Measurements from ENCODE around the gene NOP58.
"Not testable (repeated sequence)": the region's sequence is repeated elsewhere in the genome, so short reads cannot be mapped to it uniquely, and the experiment has no call there.

NOP58 gene, protein sequence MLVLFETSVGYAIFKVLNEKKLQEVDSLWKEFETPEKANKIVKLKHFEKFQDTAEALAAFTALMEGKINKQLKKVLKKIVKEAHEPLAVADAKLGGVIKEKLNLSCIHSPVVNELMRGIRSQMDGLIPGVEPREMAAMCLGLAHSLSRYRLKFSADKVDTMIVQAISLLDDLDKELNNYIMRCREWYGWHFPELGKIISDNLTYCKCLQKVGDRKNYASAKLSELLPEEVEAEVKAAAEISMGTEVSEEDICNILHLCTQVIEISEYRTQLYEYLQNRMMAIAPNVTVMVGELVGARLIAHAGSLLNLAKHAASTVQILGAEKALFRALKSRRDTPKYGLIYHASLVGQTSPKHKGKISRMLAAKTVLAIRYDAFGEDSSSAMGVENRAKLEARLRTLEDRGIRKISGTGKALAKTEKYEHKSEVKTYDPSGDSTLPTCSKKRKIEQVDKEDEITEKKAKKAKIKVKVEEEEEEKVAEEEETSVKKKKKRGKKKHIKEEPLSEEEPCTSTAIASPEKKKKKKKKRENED

DNA sequence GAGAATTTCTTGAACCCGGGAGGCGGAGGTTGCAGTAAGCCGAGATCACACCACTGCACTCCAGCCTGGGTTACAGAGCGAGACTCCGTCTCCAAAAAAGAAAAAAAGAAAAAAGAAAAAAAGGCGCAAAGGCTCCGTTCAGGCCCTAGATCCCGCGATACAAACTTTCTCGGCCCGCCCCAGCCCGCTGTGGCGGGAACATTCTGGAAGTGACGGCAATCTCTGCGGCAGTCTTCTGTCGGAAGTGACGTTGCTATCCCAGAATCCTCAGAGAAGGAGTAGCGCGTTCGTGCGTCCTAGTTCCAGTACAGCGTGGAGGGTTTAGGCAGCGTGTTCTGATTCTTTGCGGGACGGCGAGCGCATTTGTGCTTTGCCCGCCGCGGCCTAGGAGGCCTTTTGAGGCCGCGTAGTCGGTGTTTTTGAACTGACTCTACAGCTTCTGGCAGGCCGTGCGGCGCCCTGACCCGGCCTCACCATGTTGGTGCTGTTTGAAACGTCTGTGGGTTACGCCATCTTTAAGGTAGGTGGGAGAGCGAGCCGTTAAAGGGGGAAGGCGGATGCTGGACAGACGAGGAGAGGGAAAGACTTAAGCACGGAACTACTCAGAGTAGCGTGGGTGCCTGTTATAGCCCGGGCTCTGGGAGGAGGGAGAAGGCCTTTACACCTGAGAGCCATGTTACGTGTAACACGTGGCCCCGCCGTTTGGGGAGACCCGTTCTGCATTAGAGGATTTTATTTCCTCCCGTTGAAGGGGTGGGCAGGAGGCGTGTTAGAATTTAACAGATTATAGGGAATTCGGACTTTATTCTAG, at the start of gene NOP58:
TSS of gene NOP58 (plus strand) at position 297 of the 811 bp plus-strand sequence. CDS start at position 476, 179 bp downstream.
- peak; percentile 89 for DNase-seq

GRCh38 chr2:202221873-202222272, 43.7 kb upstream of the NOP58 start:
- no peak for DNase-seq

- DNase-seq, result no peak
Observed at GRCh38 chr2:202237787-202238233, 27.8 kb upstream of the NOP58 start.

GRCh38 chr2:202238234-202239197, 27.0 kb upstream of the NOP58 start, which contains the start of gene SUMO1:
TSS of gene SUMO1 (minus strand) at chr2:202238597. CDS start at chr2:202238451, 146 bp downstream.
- DNase-seq, result peak; percentile 64

- DNase-seq, result not testable (repeated sequence)
Observed at GRCh38 chr2:202247710-202248109, 17.9 kb upstream of the NOP58 start.

GRCh38 chr2:202249521-202250253, 15.9 kb upstream of the NOP58 start:
- DNase-seq, result no peak

GRCh38 chr2:202251494-202251893, 14.1 kb upstream of the NOP58 start:
- no peak for DNase-seq

GRCh38 chr2:202261531-202261930, 4.0 kb upstream of the NOP58 start:
- no peak for DNase-seq

GRCh38 chr2:202267495-202267894, 1.9 kb downstream of the NOP58 start:
- no peak for DNase-seq

DNA sequence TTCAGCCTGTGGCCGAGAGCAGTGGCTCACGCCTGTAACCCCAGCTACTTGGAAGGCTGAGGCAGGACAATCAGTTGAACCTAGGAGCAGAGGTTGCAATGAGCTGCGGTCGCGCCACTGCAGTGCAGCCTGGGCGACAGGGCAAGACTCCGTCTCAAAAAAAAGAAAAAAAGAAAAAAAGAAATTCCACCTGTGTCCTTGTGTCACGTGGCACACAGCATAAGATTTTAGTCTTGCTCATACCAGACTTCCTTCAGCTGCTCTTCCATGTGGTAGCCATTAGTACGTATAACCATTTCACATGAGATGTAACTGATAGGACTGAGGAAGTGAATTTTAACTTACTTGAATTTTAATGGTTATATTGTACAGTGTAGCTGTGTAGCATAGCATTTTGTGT, 4.0 kb downstream of the NOP58 start:
- DNase-seq, result no peak

GRCh38 chr2:202270487-202270886, 4.9 kb downstream of the NOP58 start:
- no peak for DNase-seq

DNA sequence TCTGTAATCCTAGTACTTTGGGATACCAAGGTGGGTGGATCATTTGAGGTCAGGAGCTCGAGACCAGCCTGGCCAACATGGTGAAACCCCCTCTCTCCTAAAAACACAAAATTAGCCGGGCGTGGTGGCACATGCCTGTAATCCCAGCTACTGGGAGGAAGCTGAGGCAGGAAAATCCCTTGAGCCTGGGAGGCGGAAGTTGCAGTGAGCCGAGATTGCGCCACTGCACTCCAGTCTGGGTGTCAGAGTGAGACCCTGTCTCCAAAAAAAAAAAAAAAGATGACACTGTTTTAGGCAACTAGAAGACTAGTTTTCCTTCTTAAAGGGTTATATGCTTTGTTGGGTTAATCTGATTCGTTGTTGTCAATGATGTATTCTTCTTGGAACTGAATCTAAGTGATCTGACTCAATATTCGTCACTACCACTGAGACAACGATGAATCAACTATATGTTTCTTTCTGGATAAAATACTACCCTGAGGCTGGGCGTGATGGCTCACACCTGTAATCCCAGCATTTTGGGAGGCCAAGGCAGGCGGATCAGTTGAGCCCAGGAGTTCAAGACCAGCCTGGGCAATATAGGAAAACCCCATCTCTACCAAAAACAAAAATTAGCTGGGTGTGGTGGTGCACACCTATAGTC, 10.6 kb downstream of the NOP58 start:
- DNase-seq, result not testable (repeated sequence)

- DNase-seq, result no peak
Observed at GRCh38 chr2:202278036-202278760, 12.6 kb downstream of the NOP58 start.

- peak; percentile 55 for DNase-seq
Observed at GRCh38 chr2:202278944-202279343, 13.4 kb downstream of the NOP58 start.

GRCh38 chr2:202286595-202286994, 21.0 kb downstream of the NOP58 start:
- DNase-seq, result no peak

GRCh38 chr2:202289394-202290204, 24.0 kb downstream of the NOP58 start:
- DNase-seq, result no peak

GRCh38 chr2:202290316-202290715, 24.8 kb downstream of the NOP58 start:
- no peak for DNase-seq

DNA sequence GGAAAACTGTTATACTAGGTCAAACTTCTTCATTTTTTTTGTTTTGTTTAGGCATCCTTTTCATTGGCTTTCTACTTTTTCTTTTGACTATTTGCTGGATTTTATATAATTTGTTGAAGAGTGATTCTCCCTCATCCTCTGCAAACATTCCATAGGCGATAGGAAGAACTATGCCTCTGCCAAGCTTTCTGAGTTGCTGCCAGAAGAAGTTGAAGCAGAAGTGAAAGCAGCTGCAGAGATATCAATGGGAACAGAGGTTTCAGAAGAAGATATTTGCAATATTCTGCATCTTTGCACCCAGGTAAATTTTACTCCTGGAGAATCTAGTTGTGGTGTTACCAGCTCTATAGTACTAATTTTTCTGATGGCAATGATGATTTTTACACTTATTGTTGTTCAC, 25.4 kb downstream of the NOP58 start:
- DNase-seq, result no peak

DNA sequence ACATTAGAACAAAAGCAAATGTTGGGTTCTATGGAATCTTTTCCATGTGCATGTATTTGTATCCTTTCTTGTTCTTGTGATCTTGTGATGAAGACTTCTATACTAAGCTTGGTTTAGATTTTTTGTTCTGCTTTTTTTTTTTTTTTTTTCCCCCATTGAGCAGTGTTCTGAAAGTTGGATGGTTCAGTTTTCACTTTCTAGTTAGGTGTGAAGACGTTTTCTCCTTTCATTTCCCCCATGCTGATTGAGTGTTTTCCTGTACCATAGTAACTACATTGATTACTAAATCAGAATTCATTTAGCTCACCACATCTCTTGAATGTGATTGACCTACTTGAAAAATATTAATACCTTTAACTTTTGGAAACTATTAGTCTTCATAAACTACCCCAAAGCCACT, 34.1 kb downstream of the NOP58 start:
- DNase-seq, result no peak
